NCI-H1105 (cell line): ENCODE results near the gene TMEM101.
"Not testable (repeated sequence)": the region's sequence is repeated elsewhere in the genome, so short reads cannot be mapped to it uniquely, and the experiment has no call there.

Source experiments
- DNase-seq: peaks from one replicate; lab custom pipeline; 2025; lab: John Stamatoyannopoulos, UW

The TMEM101 gene

DNA sequence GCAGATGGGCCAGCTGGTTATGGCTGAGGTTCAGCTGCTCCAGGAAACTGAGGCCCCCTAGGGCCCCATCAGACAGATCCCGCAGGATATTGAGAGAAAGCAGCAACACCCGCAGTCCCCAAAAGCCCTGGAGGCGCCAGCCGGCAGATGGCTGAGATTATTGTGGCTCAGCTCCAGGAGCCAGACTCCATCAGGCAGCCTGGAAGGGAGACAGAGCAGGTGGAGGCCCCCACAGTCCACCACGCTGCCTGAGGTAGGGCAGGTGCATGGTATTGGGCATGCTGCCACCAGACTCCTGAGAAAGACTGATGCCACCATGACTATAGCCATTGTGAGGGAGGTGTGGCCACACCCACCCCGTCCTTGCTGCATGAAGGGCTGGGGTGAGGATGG is 9.5 kb upstream of the TMEM101 start:
- DNase-seq, result peak; percentile 96

DNA sequence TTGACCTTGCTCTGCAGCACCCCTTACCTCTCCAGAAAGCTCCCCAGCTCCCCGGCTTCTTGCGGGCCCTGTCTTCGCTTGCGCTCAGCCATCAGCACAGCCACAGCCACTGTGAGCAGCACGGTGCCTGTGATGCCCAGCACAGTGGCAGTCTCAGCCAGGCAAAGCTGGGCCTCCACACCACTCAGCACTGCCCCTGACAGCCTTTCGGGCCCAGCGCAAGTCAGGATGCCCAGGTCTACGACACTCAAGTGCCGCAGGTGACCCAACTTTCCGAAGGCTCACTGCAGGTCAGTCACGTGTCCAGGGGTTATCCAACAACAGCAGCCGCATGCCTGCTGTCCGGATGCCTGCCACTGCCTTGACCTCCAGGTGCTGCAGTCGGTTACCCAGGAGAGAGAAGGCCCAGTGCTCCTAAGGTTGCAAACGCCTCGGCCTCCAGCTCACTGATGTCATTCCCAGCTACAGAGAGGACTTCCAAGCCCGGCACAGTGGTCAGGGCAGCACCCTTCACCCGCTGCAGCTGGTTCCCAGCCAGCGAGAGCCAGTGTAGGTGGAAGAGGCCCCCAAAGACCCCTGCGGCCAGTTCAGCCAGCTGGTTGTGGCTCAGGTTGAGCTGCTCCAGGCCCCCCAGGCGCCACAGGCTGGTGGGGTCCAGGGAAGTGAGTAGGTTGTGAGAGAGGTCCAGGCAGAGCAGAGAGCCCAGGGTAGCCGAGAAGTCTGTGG is 8.9 kb upstream of the TMEM101 start:
- no peak for DNase-seq

DNA sequence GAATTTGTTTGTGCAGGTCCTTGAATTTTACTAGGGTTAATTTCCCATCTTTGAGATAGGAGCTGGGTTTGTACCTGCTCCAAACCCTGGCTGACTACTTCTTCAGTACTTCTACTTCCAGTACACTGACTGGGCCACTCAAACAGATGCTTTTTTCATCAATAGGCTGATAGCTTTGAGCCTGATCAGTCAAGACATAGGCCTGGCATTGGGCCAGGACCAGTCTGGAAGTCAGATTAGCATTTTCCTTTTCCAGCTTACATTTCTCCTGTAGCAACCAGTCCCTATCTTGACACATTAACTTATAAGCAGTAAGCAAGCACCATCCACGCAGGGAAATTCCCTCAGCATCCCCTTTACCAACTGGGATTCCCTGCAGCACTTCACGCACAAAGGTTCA is 7.5 kb upstream of the TMEM101 start:
- no peak for DNase-seq

DNA sequence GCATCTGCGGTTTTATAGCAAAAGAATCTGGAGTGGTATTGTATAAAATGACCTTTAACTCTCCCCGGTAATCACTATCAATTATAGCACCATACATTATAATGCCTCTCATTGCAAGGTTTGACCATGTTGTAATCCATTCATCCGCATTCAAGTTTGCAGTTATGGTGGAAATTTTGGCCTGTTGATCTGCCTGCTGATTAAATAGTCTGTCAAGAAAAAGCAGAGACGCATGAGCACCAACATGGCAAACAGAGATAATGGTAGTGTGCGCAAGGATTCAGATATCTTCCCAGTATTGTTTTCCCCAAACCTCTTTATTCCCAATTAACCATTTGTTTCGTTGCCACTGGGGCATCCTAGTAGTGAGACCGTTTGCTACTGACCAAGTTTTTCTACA is 6.5 kb upstream of the TMEM101 start:
- DNase-seq, result not testable (repeated sequence)

DNA sequence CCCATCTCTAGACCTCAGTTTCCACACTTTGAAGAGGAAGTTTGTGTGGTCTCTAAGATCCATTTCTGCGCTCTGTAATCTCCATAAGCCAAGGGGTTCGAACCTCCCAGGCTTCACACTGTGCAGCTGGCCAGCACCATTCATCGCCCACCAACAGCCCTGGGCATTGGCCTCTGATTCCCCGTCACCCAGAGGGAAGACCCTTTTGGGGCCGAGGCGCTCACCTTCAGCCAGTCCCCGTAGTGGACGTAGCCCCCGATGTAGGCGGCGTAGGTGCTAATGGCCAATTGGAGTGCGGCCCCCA is 678 bp downstream of the TMEM101 start:
- no peak for DNase-seq

DNA sequence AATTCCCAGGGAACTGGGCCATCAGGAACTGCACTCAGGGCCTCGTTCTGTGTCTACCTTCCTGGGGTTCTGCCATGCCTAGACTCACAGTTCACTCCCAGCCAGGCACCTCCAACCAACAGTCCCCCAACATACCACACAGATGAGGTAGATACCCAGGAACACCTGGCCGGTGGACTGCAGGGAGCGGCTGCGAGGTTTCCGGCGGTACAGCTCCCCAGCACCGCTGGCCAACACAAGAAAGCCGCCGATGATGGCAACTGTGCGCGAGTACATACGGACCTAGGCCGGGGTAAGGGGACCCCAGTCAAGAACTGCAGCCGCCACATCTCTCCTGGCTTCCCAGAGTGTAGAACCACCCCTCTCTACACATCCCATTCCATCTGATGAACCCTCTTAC is 1.9 kb downstream of the TMEM101 start:
- no peak for DNase-seq

DNA sequence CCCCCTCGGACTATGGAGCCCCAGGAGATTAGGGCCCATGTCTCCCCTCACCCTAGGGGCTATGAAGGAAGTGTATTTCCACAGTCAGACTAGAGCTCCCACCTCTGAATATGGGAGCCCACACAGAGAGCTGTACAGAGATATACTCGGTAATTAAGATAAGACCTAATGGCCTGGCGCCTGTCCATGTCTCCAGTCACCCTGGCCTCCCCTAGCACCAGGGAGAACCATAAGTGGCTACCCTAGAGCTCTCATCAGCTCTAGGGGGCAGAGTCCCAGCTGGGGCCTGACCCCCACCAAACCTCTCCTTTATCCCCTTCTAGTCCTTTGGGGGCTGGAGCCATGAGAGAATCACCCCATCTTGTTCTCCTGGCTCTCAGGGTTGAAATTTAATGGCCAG is 2.4 kb downstream of the TMEM101 start:
- no peak for DNase-seq

DNA sequence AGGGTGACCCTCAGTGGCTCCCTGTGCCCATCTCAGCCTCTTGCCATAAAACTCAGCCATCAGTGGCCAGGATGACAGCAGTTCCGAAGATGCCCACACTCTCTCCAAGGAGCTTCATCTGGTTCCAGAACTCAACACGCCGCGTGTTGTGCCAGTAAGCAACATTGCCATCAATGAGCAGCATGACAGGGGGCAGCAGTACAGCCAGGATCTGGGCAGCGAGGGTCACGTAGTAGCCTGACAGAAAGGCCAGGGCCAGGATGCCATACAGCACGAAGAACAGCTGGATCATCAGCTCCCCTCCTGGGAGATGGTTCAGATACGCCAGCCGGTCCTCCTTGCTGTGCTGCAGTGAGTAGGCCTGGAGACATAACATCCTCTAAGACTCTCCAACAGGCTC is 2.9 kb downstream of the TMEM101 start:
- no peak for DNase-seq

DNA sequence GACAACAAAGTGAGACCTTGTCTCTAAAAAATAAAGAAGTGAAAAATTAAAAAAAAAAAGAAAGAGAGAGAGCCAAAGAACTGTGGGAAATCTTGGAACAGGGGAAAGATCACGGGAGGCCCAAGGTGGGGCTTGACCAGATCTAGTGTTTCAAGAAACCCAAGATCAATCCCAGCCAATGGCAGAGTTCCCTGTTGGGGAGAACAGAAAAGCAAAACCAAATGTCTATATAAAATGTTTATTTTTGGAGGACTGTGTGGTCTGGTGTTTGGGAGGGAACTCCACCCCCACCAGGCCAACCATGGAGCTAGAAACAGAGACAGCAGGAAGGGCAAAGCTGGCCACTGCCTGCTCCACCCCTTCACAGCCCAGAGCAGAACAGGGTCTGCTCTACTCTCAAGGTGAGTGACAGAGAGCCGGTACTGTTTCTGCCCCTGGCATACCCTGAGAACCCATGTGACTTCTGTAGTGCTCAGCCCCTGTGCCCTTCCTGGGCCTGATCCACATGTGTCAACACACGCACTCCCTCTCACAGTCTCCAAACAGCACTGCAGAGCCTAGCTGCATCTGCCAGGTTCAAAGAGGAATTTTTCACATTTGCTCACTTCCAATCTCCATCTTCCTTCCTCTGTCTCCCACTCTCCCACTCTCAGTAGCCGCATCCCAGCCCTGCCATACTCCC is 3.7 kb downstream of the TMEM101 start:
- no peak for DNase-seq

DNA sequence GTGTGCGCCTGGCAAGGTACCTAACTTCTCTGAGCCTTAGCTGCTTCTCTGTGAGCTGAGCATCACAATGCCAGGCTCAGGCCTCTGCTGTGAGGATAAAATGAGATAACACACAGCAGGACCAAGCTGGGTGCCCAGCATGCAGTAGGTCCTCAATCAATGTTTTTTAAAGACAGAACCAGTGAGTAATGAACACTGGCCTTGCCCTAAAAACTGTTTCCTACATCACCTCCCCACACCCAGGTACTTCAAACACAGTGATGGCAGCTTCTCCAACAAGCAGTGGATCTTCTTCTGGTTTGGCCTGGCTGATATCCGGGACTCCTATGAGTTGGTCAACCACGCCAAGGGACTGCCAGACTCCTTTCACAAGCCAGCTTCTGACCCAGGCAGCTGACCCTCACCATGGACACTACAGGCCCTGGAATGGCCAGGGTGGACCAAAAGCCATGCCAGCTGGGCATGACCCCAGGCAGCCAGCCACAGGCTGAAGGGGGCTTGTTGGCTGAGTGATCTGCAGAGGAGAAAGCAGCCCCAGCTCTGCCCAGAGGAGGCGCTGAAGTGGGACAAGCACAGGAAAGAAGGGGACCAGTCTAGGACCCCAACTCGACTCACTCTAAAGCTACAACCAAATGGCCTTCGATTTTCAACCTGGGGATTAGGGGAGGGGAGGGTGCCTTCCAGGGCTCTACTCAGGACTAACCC is 6.4 kb downstream of the TMEM101 start:
- no peak for DNase-seq

DNA sequence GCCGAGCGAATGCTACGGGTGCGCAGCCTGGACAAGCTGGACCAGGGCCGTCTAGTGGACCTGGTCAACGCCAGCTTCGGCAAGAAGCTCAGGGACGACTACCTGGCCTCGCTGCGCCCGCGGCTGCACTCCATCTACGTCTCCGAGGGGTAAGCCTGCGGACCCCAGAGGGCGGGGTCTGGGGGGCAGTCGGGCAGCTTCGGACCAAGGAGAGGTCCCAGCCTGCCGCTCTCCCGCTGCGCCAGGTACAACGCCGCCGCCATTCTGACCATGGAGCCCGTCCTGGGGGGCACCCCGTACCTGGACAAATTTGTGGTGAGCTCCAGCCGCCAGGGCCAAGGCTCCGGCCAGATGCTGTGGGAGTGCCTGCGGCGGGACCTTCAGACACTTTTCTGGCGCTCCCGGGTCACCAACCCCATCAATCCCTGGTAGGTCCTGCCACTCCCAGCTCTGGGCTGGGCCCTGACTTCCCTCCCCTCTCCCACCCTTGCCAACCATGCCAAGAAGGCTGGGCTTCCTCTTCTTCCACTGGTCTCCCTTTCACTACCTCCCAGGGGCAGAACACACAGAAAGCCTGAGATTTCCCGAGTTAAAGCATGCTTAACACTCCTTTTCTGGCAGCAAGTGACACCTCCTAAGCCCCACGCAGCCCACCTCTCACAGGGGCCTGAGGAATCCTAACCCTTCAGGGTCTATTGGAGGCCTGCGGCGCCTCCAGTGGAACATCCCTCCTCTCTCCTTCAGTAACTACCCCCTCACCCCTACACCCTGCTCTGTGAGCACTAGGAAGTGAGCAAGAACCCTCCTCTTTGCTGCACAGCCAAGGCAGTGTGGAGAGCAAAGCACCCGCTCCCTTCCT is 7.2 kb downstream of the TMEM101 start:
- DNase-seq, result no peak

DNA sequence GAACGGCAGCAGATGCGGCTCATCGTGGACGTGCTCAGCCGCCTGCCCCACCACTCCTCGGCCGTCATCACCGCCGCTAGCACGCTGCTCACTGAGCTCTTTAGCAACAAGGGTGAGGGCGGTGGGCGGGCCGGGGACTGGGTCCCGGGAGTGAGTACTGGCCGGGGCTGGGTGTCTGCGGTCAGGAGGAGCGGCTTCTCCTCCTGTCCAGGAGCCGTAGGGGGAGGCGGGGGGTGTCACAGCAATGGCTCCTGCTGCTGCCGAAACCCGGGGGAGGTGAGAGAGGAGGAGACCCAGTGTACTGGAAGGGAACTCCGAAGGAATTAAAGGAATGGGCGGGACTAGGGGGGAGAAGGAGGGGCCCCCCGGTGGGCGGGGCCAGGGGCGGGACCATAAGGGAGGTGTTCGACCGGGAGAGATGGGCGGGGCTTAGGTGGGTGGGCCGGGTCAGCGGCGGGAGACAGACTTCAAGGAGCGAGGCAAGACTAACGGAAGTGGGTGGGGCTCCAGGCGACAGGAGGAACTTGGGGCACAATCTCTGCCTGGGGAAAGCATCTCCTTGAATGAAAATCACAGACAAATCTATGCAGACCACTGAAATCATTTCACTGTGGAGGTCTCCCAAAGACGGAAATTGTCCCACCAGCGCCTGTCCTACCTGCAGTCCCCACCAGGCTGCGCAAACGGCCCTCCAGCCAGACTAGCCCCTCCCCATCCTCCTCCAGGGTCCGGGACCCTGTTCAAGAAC is 8.0 kb downstream of the TMEM101 start:
- DNase-seq, result peak; percentile 92

DNA sequence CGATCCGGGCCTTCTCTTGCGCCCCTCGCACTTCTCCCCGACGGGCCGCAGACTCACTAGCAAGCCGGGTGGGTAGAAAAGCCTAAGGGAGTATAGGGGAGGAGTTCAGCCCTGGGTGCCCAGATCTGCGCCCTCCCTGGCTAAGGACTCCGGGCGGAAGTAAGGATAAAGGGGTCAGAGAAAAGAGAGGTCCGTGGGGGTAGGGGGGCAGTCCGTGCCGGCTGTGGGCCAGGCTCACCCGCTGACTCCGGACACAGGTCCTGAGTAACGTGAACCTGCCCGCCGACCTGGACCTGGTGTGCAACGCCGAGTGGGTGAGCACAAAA is 8.5 kb downstream of the TMEM101 start:
- no peak for DNase-seq

DNA sequence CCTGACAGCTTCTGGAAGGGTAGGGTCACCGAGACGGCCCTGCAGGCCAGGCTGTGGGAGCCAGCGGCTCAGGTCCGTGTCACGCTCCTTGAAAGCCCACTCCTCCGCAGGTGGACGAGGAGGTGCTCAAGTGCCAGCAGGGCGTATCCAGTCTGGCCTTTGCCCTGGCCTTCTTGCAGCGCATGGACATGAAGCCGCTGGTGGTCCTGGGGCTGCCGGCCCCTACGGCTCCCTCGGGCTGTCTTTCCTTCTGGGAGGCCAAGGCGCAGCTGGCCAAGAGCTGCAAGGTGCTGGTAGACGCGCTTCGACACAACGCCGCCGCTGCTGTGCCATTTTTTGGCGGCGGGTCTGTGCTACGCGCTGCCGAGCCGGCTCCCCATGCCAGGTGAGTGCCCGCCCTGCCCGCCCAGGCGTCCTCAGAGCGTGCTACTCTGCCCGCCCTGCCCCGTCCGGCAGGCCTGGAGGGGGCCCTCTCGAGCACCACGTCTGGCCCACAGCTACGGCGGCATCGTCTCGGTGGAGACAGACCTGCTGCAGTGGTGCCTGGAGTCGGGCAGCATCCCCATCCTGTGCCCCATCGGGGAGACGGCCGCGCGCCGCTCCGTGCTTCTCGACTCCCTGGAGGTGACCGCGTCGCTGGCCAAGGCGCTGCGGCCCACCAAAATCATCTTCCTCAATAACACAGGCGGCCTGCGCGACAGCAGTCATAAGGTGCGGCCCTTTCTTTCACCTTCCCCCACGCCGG is 9.1 kb downstream of the TMEM101 start:
- DNase-seq, result peak; percentile 47

DNA sequence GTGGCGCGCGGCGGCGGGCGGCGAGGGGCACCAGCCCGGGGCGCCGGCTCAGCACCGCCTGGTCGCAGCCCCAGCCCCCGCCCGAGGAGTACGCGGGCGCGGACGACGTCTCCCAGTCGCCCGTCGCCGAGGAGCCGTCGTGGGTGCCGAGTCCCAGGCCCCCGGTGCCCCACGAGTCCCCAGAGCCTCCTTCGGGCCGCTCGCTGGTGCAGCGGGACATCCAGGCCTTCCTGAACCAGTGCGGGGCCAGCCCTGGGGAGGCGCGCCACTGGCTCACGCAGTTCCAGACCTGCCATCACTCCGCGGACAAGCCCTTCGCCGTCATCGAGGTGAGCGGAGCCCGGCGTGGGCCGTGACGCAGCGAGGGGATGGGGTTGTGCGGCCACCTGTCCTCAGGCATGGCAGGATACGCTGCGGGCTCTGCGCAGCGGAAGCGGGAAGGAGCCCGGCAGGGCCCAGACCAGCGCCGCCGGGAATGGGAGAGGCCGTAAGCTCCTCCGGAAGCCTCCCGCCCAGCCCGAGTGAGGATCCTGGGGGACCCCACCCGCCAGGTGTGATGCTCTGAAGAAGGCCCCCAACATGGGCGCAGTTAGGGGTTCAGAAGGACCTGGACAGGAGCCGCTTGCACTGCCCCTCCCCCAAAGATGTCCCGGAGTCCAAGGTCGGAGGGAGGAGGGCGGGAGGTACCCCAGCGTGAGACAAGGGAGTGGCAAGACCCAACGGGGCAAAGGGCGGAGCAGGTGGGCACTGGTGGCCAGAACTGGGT is 9.8 kb downstream of the TMEM101 start:
- DNase-seq, result no peak

DNA sequence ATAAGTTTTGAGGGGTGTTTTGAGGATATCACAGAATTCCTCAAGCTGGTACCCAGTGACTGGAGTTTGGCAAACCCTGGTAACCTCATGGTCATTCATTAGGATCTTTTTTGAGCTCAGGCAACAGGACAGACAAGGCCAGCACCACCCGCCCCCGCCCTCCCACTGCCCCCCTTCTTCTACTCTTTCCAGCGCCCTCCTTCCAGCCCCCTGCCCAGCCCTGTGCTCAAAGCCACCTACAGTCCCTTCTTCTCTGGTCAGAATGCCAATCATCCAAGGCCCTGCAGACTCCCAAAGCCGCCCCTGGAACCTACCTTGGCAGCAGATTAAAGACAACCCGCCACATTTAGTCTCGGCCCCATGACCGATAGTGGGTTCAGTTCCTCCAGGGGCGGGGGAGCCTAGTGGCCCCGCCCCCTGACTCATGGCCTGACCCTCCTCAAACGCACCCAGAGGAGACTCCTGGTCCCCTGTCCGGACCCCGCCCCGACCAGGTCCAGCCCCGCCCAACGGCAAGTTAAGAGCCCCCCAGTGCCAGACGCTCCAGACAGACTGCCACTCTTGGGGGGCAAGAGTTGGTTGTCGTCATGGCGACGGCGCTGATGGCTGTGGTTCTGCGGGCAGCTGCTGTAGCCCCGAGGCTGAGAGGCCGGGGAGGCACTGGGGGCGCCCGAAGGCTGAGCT is 10.5 kb downstream of the TMEM101 start, which contains the start of gene NAGS:
NAGS (plus strand) TSS at position 546 of the 684 bp plus-strand sequence; CDS start at position 588, 42 bp downstream.
- DNase-seq, result no peak

DNA sequence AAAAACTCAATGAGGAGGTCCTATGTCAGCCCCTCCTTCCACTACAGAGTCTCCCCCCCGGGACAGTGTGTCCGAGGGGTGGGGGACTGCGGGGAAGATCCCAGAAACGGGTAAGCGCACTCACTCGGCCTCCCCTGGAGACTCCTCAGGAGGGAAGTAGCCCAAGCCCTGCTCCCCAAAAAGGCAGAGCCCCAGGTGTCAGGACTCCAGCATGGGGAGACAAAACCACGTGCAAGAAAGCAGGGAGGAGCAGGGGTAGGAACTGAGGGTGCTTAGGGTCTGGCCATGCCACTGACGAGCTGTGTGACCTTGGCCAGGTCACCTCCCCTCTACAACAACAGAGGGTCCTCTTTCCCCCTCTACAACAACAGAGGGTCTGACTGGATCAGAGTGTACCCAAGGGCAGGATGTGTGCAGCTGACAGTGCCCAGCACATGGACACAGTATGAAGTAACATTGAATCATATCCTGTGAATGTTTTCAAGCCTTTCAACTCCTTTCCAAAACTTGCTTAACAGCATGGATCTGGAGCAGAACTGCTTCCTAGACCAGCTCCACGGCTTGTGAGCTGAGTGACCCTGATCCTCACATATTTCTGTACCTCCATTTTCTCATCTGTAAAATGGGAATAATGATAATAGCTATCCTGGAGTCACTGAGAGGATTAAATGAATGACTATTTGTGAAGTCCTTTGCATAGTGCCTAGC is 12.5 kb downstream of the TMEM101 start:
- DNase-seq, result no peak

DNA sequence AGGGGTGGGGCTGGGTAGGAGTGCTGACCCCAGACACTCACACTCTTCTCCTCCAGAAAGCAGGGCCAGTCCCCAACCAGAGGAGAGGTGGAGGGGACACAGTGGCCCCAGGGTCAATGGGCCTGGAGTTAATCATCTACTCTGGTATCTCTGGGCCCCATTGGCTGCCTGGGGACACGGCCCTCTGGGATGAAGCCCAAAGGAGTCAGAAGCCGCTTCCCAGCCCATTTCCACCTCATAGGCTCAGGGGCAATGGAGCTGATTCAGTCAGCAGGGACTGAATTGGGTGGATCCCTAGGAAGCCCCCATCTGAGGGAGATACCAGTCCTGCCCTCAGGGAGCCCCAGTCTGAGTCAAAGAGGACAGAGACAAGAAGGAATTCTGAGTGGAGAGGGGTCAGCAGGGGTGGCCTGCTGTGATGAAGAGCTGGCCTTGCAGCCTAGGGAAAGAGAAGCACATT is 13.3 kb downstream of the TMEM101 start:
- no peak for DNase-seq
